Fibroblast of lung (primary cell): ENCODE measurements around the gene PSMD8. TPM values are rescaled to one million over a fixed set of nuclear protein-coding genes. Genes with fewer than 3 reads are reported as not detected.

ENCODE experiments used
- DNase-seq, 2 donors: peaks; one replicate each; pipeline versions ENCODE4 v3.0.0 to v3.0.0-alpha.2; 2010; ENCODE audit warnings: low read depth in 2 of 2
- H2AFZ ChIP-seq: 2 replicates; pipeline ENCODE4 v1.5.1; 2012; ENCODE audit warnings: low read length, control low read depth, inconsistent platforms
- H3K27ac ChIP-seq: 2 replicates; pipeline ENCODE4 v1.5.1; 2011; ENCODE audit warnings: low read length, control low read depth; ENCODE audit not compliant: insufficient read depth
- H3K27me3 ChIP-seq: 2 replicates; pipeline ENCODE4 v1.5.1; 2011; ENCODE audit warnings: mild to moderate bottlenecking, low read length; ENCODE audit not compliant: control insufficient read depth, insufficient read depth
- H3K36me3 ChIP-seq: 2 replicates; pipeline ENCODE4 v1.5.1; 2011; ENCODE audit warnings: low read length; ENCODE audit not compliant: control insufficient read depth, insufficient read depth
- H3K4me1 ChIP-seq: 2 replicates; pipeline ENCODE4 v1.5.1; 2011; ENCODE audit warnings: low read length; ENCODE audit not compliant: control insufficient read depth, insufficient read depth; ENCODE audit errors: extremely low read depth
- H3K4me2 ChIP-seq: 2 replicates; pipeline ENCODE4 v1.5.1; 2011; ENCODE audit warnings: low read length, control low read depth; ENCODE audit not compliant: insufficient read depth; ENCODE audit errors: extremely low read depth
- H3K4me3 ChIP-seq, 4 experiments: fragments of 200-600 bp in 1 of 4; sonication (generic) in 1 of 4; replicated peaks in 1 of 4; 2 replicates each; pipeline ENCODE4 v1.5.1; 2011 to 2016; ENCODE audit warnings: low read length in 4 of 4, low read depth in 3 of 4, mild to moderate bottlenecking in 3 of 4, control low read depth in 2 of 4, inconsistent platforms in 1 of 4, mixed read lengths in 1 of 4; ENCODE audit not compliant: insufficient read depth in 1 of 4; ENCODE audit errors: control extremely low read depth in 1 of 4
- H3K79me2 ChIP-seq: 2 replicates; pipeline ENCODE4 v1.5.1; 2012; ENCODE audit warnings: mild to moderate bottlenecking, low read length, inconsistent platforms; ENCODE audit not compliant: control insufficient read depth, insufficient read depth
- H3K9ac ChIP-seq: 2 replicates; pipeline ENCODE4 v1.5.1; 2011; ENCODE audit warnings: mild to moderate bottlenecking, low read length, control low read depth; ENCODE audit not compliant: insufficient read depth
- H3K9me3 ChIP-seq: 2 replicates; pipeline ENCODE4 v1.5.1; 2012; ENCODE audit warnings: low read depth, low read length; ENCODE audit not compliant: control insufficient read depth, insufficient read depth
- H4K20me1 ChIP-seq: 2 replicates; pipeline ENCODE4 v1.5.1; 2011; ENCODE audit warnings: low read length; ENCODE audit not compliant: control insufficient read depth, insufficient read depth; ENCODE audit errors: extremely low read depth
- EZH2 ChIP-seq: IDR thresholded peaks from 2 replicates; pipeline ENCODE4 v1.5.1; 2012; ENCODE audit warnings: low read length, control low read depth, mild to moderate bottlenecking; ENCODE audit errors: missing control alignments
- polyA plus RNA-seq, 2 donors: library from polyadenylated mRNA; depleted of rRNA in 1 of 2; stranded (reverse) in 1 of 2; unstranded in 1 of 2; fragments of >200 nt; gene quantifications; 2 replicates each; pipeline ENCODE4 v1.2.1, GENCODE V29; 2011 to 2012; ENCODE audit warnings: missing spikeins in 1 of 2
- total RNA-seq: library from RNA; depleted of rRNA; stranded (reverse); fragments of >200 nt; gene quantifications from 2 replicates; pipeline ENCODE4 v1.2.1, GENCODE V29; 2014
- TF ChIP-seq, protein P1 (sequence below), 2 donors: IDR thresholded peaks in 1 of 2; conservative IDR thresholded peaks in 1 of 2; 1 replicate in 1 of 2; 2 replicates in 1 of 2; pipeline ENCODE4 v1.5.1; 2011 to 2012; ENCODE audit warnings: low read length in 2 of 2, control low read depth in 1 of 2, inconsistent platforms in 1 of 2, low read depth in 1 of 2, mild to moderate bottlenecking in 1 of 2

Gene PSMD8
- total and polyA plus RNA-seq, 2 donors (not counting 1 experiment from before 2014, with no cell fraction given), result 217 to 287 TPM

DNA sequence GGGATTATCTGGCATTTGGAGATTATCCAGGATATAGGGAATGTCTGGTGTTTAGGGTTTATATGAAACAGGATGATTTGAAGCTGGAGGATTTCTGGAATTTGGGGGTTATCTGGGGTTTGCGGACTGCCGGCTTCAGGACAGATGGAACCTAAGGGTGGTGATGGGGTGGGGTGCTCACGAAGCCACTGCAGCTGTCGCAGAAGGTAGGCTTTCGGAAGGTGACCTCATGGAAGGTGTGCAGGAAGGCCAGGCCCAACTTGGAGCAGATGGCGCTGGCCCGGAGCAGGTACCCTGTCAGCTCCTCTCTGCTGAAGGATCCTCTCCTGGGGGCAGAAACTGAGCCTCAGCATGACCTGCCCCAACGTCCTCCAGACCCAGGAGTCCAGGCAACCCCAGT lies 38.1 kb downstream of the PSMD8 start:
- Histone ChIP-seq H3K9me3 (no peaks in the 10 kb centered on the region), H3K79me2 (no peaks in the 10 kb centered on the region), H3K27ac (no peak overlapping the region), H3K4me3 (no peak overlapping the region), H3K9ac (no peak overlapping the region), H2AFZ (no peak overlapping the region), H3K4me2 (no peak overlapping the region), H3K27me3 (no peaks in the 10 kb centered on the region), H4K20me1 (no peaks in the 10 kb centered on the region), H3K4me1 (no peaks in the 10 kb centered on the region), H3K36me3 (no peaks in the 10 kb centered on the region)
- no peak for DNase-seq
- TF ChIP-seq, protein P1, sequence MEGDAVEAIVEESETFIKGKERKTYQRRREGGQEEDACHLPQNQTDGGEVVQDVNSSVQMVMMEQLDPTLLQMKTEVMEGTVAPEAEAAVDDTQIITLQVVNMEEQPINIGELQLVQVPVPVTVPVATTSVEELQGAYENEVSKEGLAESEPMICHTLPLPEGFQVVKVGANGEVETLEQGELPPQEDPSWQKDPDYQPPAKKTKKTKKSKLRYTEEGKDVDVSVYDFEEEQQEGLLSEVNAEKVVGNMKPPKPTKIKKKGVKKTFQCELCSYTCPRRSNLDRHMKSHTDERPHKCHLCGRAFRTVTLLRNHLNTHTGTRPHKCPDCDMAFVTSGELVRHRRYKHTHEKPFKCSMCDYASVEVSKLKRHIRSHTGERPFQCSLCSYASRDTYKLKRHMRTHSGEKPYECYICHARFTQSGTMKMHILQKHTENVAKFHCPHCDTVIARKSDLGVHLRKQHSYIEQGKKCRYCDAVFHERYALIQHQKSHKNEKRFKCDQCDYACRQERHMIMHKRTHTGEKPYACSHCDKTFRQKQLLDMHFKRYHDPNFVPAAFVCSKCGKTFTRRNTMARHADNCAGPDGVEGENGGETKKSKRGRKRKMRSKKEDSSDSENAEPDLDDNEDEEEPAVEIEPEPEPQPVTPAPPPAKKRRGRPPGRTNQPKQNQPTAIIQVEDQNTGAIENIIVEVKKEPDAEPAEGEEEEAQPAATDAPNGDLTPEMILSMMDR (conservative IDR thresholded peaks at IDR 0.05 in 1 of 2, IDR thresholded peaks at IDR 0.05 in 1 of 2; ENCODE audit: low read depth in 1 of 2, low read length in 2 of 2), result no peak

DNA sequence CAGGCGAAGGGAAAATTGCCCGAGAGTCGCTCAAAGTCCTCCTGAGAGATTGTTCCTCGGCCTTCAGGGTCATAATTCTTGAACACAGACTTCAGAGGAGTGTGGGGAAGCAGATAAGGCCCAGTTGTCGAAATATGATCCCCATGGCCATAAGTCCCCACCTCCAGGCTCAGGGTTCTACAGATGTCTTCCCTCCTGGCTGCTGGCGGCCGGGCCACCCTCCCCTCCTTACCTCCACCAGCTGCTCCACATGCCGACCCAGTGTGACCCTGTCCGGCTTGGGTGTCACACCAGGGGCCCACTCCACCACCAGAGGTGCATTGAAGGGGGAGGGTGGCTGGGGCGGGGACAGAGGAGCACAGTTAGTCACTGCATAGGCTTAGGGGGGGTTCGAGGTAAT lies 38.6 kb downstream of the PSMD8 start:
- peaks cover 3% of the 10 kb centered on the region for H3K27me3 ChIP-seq
- H3K9ac ChIP-seq, result no peak overlapping the region
- no peaks in the 10 kb centered on the region for H3K9me3 ChIP-seq
- no peak overlapping the region for H3K4me2 ChIP-seq
- H3K4me3 ChIP-seq, result no peak overlapping the region
- H4K20me1 ChIP-seq, result no peaks in the 10 kb centered on the region
- no peaks in the 10 kb centered on the region for H3K36me3 ChIP-seq
- DNase-seq, result no peak
- H3K27ac ChIP-seq, result no peak overlapping the region
- TF ChIP-seq, protein P1 (conservative IDR thresholded peaks at IDR 0.05 in 1 of 2, IDR thresholded peaks at IDR 0.05 in 1 of 2; ENCODE audit: low read depth in 1 of 2, low read length in 2 of 2), result no peak
- no peak for TF ChIP-seq EZH2
- H2AFZ ChIP-seq, result no peak overlapping the region
- H3K4me1 ChIP-seq, result no peaks in the 10 kb centered on the region
- H3K79me2 ChIP-seq, result no peaks in the 10 kb centered on the region

DNA sequence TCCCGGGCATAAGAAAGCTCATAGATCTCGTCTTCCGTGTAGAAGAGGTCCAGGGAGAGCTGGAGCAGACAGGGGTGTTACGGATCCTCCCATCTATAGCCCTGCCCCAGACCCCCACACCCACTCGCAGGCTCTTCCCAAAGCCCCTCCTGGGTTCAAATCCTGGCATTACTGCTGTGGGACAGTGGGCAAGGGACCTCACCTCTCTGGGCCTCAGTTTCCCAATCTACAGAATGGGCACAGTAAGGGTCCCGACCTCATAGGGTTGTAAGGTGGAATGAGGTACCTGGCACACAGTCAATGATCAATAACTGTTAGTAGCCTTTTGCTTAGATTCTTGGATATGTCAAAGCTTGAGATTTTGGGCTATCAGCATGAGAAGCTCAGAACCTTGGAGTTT lies 39.0 kb downstream of the PSMD8 start:
- no peak overlapping the region for H3K4me3 ChIP-seq
- H3K79me2 ChIP-seq, result no peaks in the 10 kb centered on the region
- H3K27me3 ChIP-seq, result peaks cover 7% of the 10 kb centered on the region
- H3K9ac ChIP-seq, result no peak overlapping the region
- no peak overlapping the region for H3K4me2 ChIP-seq
- H2AFZ ChIP-seq, result no peak overlapping the region
- no peaks in the 10 kb centered on the region for H3K9me3 ChIP-seq
- no peaks in the 10 kb centered on the region for H3K36me3 ChIP-seq
- no peak for DNase-seq
- H3K27ac ChIP-seq, result no peak overlapping the region
- no peaks in the 10 kb centered on the region for H3K4me1 ChIP-seq
- TF ChIP-seq, protein P1 (conservative IDR thresholded peaks at IDR 0.05 in 1 of 2, IDR thresholded peaks at IDR 0.05 in 1 of 2; ENCODE audit: low read depth in 1 of 2, low read length in 2 of 2), result no peak
- no peak for TF ChIP-seq EZH2
- no peaks in the 10 kb centered on the region for H4K20me1 ChIP-seq
